K562 (cell line): ENCODE data around the gene ASB4. TPM values are rescaled to one million over a fixed set of nuclear protein-coding genes. Genes with fewer than 3 reads are reported as not detected.

ENCODE experiments used
- BRD4 ChIP-seq: fragments of 200-600 bp; sonication (generic); IDR thresholded peaks from 2 replicates; pipeline ENCODE4 v1.6.1; 2017; ENCODE audit warnings: inconsistent platforms
- CBFB ChIP-seq: sonication (generic); formaldehyde crosslinking; IDR thresholded peaks from 2 replicates; pipeline ENCODE4 v1.4.0; 2020; ENCODE audit warnings: mild to moderate bottlenecking, missing genetic modification reagents
- CBX2 ChIP-seq: fragments of 200-600 bp; sonication (generic); IDR thresholded peaks from one replicate; pipeline ENCODE4 v1.6.1; 2012; ENCODE audit warnings: mild to moderate bottlenecking, low read length, inconsistent platforms; ENCODE audit not compliant: insufficient read depth, poor library complexity, severe bottlenecking
- CHD1 ChIP-seq: fragments of 200-600 bp; sonication (generic); IDR thresholded peaks from one replicate; pipeline ENCODE4 v1.6.1; 2012; ENCODE audit warnings: mild to moderate bottlenecking, moderate library complexity, low read length, inconsistent platforms
- E4F1 ChIP-seq: fragments of 250-450 bp; sonication (Bioruptor Pico); IDR thresholded peaks from 2 replicates; pipeline ENCODE4 v1.5.0; 2021; ENCODE audit warnings: mild to moderate bottlenecking, borderline replicate concordance
- FOXJ3 ChIP-seq: sonication (generic); formaldehyde crosslinking; IDR thresholded peaks from 2 replicates; pipeline ENCODE4 v1.4.0; 2020; ENCODE audit warnings: mild to moderate bottlenecking, missing genetic modification reagents
- FOXK2 ChIP-seq, 2 experiments: fragments of 450-650 bp; IDR thresholded peaks in 1 of 2; conservative IDR thresholded peaks in 1 of 2; 2 replicates each; pipeline ENCODE4 v1.6.1; 2016; ENCODE audit warnings: low read depth in 2 of 2, mild to moderate bottlenecking in 1 of 2
- MBD2 ChIP-seq: sonication (generic); IDR thresholded peaks from 2 replicates; pipeline ENCODE4 v1.6.1; 2016; ENCODE audit warnings: low read depth, borderline replicate concordance
- PML ChIP-seq: IDR thresholded peaks from 2 replicates; pipeline ENCODE4 v1.6.1; 2012; ENCODE audit warnings: low read length, inconsistent platforms
- PREB ChIP-seq: sonication (generic); formaldehyde crosslinking; IDR thresholded peaks from 2 replicates; pipeline ENCODE4 v1.8.1; 2023; ENCODE audit warnings: mild to moderate bottlenecking, missing genetic modification reagents
- RBM34 ChIP-seq: fragments of 200-400 bp; formaldehyde crosslinking; IDR thresholded peaks from 2 replicates; pipeline ENCODE4 v1.6.1; 2018; ENCODE audit warnings: low read length, borderline replicate concordance; ENCODE audit not compliant: insufficient read depth
- TAF7 ChIP-seq: fragments of 450-650 bp; IDR thresholded peaks from 2 replicates; pipeline ENCODE4 v1.6.1; 2016; ENCODE audit warnings: missing genetic modification characterization, missing compliant biosample characterization
- ZNF407 ChIP-seq: fragments of 450-650 bp; IDR thresholded peaks from 2 replicates; pipeline ENCODE4 v1.6.1; 2016; ENCODE audit warnings: low read depth
- ZNF512 ChIP-seq: IDR thresholded peaks from 2 replicates; pipeline ENCODE4 v1.6.1; 2016; ENCODE audit warnings: missing genetic modification characterization, missing compliant biosample characterization
- polyA plus RNA-seq, 8 experiments: library from polyadenylated mRNA; depleted of rRNA in 4 of 8; stranded (reverse) in 5 of 8; unstranded in 3 of 8; fragments of >200 nt; fragmentation: Nextera tagmentation in 2 of 8; fragmentation: Illumina TruSeq in 1 of 8; extraction: Ambion mirVana in 2 of 8; extraction: Trizol in 1 of 8; gene quantifications; 2 replicates each; pipeline versions ENCODE4 v1.2.1 to v1.2.3, GENCODE V29; 2011 to 2014; ENCODE audit warnings: inconsistent platforms in 1 of 8, missing spikeins in 1 of 8
- total RNA-seq, 7 experiments: library from RNA; depleted of rRNA in 6 of 7; stranded (reverse); fragments of >200 nt in 6 of 7; fragmentation: Illumina TruSeq in 2 of 7; extraction: Trizol in 2 of 7; gene quantifications; 2 replicates each; pipeline versions ENCODE4 v1.2.1 to v1.2.3, GENCODE V29; 2011 to 2021; ENCODE audit warnings: low replicate concordance in 1 of 7

Gene ASB4
- total and polyA plus RNA-seq, 9 of the 15 experiments (the other 6 are each of a cell fraction or from before 2014, with no cell fraction given), result 0.03 to 0.07 TPM; not detected in 7

GRCh38 chr7:95549818-95550529 lies 64.2 kb downstream of the ASB4 start (continued):
- TF ChIP-seq ZNF407 (no peak), TAF7 (tag) (no peak), CBFB (no peak), ZNF512 (tag) (no peak), FOXK2 (conservative IDR thresholded peaks at IDR 0.05 in 1 of 2, IDR thresholded peaks at IDR 0.05 in 1 of 2; ENCODE audit: low read depth in 2 of 2) (0 out of 4 replicates have a peak, but pooled peaks of 1 of the 2 experiments have one; percentile 21), PREB (CRISPR knock-in tag) (no peak), E4F1 (CRISPR knock-in tag) (no peak), CHD1 (no peak), PML (peak; percentile 71), CBX2 (no peak), BRD4 (no peak), MBD2 (no peak), FOXJ3 (CRISPR knock-in tag) (no peak), RBM34 (no peak)
